PC-3 (cell line): ENCODE measurements around the gene NOS2.

Experiments used
- EZH2 ChIP-seq: fragments of 300-600 bp; sonication (generic); IDR thresholded peaks from one replicate; pipeline ENCODE4 v1.6.1; 2017; ENCODE audit warnings: antibody characterized with exemption, mild to moderate bottlenecking, low read length; ENCODE audit not compliant: unreplicated experiment
- TF ChIP-seq, protein P1 (sequence below): fragments of 300-600 bp; sonication (generic); conservative IDR thresholded peaks from 2 replicates; pipeline ENCODE4 v1.5.1; 2017; ENCODE audit warnings: antibody characterized with exemption, low read depth, mild to moderate bottlenecking, low read length

DNA sequence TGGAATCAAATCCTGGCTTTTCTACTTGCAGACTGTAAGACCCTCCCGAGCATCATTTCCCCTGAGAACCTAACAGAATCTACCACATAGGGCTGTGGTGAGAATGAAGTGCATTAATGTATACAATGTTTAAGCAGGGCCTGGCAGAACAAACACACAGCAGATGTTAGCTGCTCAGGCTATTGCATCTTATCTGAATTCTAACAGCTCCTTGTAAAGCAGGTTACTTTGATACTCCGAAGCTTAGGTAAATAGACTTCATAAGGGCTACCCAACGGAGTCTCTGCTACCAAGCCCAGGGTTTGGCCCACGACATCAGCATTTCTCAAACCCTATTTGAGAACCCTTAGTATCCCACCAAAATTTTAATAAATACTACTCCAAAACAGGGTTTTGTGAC, 24.4 kb upstream of the NOS2 start:
- TF ChIP-seq EZH2: no peak
- TF ChIP-seq, protein P1, sequence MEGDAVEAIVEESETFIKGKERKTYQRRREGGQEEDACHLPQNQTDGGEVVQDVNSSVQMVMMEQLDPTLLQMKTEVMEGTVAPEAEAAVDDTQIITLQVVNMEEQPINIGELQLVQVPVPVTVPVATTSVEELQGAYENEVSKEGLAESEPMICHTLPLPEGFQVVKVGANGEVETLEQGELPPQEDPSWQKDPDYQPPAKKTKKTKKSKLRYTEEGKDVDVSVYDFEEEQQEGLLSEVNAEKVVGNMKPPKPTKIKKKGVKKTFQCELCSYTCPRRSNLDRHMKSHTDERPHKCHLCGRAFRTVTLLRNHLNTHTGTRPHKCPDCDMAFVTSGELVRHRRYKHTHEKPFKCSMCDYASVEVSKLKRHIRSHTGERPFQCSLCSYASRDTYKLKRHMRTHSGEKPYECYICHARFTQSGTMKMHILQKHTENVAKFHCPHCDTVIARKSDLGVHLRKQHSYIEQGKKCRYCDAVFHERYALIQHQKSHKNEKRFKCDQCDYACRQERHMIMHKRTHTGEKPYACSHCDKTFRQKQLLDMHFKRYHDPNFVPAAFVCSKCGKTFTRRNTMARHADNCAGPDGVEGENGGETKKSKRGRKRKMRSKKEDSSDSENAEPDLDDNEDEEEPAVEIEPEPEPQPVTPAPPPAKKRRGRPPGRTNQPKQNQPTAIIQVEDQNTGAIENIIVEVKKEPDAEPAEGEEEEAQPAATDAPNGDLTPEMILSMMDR: no peak
